HFF-Myc (cell line): ENCODE data around the gene CRYAA.

ENCODE experiments used
- DNase-seq: peaks from one replicate; pipeline ENCODE4 v3.0.0-alpha.2; 2011; ENCODE audit warnings: low read depth; ENCODE audit errors: extremely low read depth
- H3K4me3 ChIP-seq: replicated peaks from 2 replicates; pipeline ENCODE4 v1.5.1; 2011; ENCODE audit warnings: low read depth, mild to moderate bottlenecking, control low read depth, low read length
- CTCF ChIP-seq: IDR thresholded peaks from 2 replicates; pipeline ENCODE4 v1.5.1; 2012; ENCODE audit warnings: mild to moderate bottlenecking, low read depth, low read length, control low read depth; ENCODE audit errors: missing control alignments

Gene CRYAA

GRCh38 chr21:43209575-43210453 is 41.0 kb downstream of the CRYAA start:
- no peak for TF ChIP-seq CTCF
- DNase-seq: no peak
- no peak overlapping the region for H3K4me3 ChIP-seq

GRCh38 chr21:43210454-43211071 is 41.8 kb downstream of the CRYAA start:
- DNase-seq: no peak
- no peak overlapping the region for H3K4me3 ChIP-seq
- TF ChIP-seq CTCF: no peak

GRCh38 chr21:43211072-43211759 is 42.4 kb downstream of the CRYAA start:
- DNase-seq: no peak
- no peak for TF ChIP-seq CTCF

GRCh38 chr21:43211760-43212115 is 42.9 kb downstream of the CRYAA start:
- DNase-seq: no peak
- H3K4me3 ChIP-seq: no peak overlapping the region

More at GRCh38 chr21:43211072-43211759, 42.4 kb downstream of the CRYAA start:
- H3K4me3 ChIP-seq: no peak overlapping the region

More at GRCh38 chr21:43211760-43212115, 42.9 kb downstream of the CRYAA start:
- TF ChIP-seq CTCF: no peak
